ENCODE data around the gene OSGIN1.

OSGIN1 gene

DNA sequence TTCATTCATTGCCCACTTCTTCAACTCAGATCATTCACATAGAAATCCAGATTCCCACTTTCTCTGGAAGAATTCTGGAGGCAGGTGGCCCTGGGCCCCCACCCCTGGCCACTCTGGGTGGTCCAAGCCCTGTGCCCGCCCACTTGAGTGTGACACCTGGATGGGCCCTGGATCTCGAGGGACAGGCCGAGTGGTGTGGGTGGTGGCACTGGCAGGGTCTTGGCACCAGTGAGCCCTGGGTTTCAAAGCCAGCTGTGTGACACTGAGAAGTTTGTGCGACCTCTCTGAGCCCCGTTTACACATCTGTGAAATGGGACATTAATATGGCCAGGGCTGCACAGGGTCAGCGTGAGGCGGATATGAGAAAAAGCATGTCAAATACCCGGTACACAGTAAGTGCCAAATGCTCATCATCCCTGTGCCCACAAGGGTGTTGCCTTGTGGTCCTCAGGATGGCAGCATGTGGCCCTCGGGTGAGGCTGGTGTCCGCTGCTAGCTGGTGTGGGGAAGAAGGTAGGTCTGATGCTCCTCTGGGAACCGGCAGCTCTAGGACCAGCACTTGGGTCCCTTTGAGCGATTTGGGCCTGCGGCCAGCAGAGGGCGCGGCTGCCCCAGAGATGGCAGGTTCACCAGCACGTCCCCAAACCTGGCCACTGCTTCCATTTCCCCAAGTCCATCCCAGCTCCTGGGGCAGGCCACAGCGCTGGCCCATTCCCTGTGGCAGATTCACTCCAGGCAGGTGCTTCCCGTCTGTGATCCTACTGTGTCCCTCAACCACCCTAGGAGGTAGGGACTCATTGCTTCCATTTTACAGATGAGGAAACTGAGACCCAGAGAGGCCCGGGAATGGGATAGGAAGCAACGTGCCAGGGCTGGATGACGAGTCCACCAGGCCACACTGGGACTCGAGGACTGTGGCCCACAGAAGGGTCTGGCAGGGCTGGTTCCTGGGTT lies 3.6 kb downstream of the OSGIN1 start:
- peak; percentile 94 for DNase-seq (ENCODE audit: low read depth, low spot score)

DNA sequence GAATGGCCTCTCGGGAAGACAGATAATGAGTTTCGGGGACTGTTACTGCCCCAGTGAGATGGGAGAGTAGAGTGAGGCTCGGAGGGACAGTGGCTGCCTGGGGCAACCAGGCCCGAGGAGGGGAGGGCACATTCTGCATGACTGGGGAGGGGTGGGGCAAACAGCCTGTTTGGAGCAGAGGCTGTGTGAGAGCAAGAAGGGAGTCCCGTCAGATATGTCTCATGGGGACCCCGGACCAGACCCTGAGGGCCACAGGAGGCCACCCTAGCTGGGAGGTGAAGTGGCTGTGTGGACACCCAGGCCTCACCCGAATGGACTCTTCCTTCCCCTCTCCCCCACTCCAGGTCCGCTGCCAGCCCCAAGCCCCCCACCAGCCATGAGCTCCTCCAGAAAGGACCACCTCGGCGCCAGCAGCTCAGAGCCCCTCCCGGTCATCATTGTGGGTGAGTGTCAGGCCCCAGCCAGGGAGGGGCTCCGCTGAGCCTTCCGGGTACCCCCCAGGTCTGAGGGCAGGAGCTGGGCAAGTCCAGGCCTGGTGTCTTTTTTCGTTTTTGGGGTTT lies 4.3 kb downstream of the OSGIN1 start:
- no peak for DNase-seq (ENCODE audit: low read depth, low spot score)

DNA sequence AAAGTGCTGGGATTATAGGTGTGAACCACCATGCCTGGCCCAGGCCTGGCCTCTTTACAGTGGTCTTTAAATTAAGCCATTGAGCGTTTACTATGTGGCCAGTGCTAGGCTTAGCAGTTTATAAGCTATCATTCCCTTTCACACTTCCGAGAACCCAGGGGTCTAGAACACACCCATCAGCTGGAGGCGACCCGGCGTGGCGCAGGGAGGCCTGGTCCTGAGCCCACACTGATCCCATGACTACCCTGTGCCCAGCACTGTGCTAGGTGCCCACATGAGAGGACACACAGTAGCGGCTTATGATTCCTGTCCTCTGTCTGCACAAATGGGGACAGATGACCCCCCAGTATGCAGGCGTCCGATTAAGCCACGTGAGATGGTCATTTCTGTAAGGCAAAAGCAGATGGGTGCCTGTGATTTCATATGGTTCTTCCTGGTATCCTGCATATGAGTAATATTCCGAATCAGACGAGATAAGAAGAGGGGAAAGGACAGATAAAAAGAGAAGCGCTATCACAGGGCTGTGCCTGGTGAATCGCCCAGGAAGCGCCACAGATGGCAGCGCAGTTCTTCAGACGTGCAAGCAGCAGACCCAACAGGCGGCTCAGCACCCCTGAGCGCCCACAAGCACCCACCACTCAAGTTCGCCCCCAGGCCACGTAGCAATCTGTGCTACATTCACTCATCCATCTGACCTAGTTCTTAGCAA lies 5.3 kb downstream of the OSGIN1 start:
- DNase-seq (ENCODE audit: low read depth, low spot score): no peak

DNA sequence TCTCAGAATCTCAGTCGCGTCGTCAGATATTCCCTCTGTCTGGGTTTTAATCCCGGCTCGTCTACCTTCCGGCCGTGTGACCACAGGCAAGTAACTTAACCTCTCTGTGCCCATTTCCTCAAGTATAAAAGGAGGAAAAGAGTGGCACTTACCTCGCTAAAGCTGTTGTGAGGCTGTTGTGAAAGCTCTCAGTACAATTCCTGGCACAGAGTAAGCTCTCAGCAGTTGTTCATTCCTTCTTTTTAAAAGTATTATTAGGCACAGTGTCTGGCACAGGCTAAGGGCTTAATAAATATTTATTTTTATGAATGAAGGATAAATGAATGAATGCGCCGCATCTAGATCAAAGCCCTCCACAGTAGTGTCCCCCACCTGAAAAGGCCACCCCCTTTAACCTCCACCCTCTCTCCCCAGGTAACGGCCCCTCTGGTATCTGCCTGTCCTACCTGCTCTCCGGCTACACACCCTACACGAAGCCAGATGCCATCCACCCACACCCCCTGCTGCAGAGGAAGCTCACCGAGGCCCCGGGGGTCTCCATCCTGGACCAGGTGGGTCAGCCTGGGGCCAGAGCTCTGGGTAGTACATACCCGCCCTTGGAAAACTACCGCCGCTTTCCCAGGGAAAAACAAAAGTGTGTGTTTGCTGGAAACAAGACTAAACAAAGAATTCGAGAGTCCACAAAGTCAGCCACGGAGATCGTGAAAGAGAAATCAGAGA lies 6.0 kb downstream of the OSGIN1 start:
- DNase-seq (ENCODE audit: low read depth, low spot score): no peak

DNA sequence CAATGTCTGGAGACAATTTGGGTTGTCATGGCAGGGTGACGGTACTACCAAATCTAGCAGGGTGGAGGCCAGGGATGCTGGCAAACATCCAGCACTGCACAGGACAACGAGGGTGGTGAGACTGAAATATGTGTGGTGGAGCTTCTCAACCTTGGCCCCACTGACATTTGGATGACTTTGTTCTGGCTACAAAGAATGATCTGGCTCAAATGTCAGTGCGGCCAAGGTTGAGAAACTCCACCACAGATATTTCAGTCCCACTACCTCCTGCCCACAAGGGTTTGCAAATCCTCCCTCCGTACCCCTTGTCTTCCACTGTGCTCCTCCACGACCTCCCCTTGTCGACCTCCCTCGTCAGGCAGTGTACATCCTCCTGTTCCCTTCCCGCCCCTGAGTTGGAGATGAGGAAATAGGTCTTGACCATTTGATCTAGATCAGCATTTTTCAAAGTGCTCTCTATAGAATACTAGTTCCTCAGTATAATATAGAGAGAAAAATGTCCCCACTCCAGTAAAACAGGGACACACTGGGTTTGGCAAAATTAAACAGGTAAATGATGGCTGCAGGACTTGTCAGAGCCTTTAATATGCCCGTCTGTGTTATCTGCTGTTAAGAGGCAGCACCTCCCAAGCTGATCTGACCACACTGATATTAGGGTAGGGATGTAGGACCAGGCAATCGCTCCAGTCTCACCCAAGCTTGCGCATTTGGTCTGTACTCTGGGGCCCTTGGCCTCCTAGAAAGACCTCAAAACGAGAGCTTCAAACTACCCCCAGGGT lies 6.8 kb downstream of the OSGIN1 start:
- no peak for DNase-seq (ENCODE audit: low read depth, low spot score)

DNA sequence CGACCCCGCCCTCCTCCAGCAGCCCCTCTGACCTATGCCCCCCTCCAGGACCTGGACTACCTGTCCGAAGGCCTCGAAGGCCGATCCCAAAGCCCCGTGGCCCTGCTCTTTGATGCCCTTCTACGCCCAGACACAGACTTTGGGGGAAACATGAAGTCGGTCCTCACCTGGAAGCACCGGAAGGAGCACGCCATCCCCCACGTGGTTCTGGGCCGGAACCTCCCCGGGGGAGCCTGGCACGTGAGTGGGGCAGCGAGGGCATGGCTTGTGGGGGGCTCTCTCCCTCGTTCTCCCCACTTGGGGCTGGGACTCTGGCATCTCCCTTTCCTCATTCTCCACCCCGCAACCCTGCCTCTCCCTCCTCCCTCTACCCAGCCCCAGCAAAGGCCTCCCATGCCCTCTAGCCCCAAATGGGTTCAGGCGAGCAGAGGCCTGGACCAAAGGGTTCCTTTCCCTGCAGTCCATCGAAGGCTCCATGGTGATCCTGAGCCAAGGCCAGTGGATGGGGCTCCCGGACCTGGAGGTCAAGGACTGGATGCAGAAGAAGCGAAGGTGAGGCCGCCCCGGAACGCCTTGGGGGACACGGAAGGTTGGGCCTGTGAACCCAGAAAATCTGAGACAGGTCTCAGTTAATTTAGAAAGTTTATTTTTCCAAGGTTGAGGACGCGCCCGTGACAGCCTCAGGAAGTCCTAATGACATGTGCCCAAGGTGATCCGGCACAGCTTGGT lies 7.6 kb downstream of the OSGIN1 start:
- DNase-seq (ENCODE audit: low read depth, low spot score): no peak

DNA sequence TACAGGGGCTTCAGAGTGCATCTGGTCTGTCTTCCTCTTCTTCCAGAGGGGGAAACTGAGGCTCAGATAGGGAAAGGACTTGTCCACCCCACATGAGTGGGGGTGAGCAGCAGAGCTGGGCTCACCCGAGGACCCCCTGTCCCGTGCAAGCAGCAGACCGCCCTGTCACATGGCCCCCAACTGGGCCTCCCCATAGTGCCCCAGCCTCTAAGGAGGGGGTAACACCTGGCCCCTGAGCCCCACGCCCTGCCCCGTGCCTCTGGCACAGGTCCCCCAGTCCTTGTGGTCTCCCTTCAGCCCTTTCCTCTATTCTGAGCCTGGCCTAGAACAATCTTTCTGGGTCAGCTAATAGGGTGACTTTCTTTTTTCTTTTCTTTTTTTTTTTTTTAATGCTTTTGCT lies 8.6 kb downstream of the OSGIN1 start:
- DNase-seq (ENCODE audit: low read depth, low spot score): no peak

DNA sequence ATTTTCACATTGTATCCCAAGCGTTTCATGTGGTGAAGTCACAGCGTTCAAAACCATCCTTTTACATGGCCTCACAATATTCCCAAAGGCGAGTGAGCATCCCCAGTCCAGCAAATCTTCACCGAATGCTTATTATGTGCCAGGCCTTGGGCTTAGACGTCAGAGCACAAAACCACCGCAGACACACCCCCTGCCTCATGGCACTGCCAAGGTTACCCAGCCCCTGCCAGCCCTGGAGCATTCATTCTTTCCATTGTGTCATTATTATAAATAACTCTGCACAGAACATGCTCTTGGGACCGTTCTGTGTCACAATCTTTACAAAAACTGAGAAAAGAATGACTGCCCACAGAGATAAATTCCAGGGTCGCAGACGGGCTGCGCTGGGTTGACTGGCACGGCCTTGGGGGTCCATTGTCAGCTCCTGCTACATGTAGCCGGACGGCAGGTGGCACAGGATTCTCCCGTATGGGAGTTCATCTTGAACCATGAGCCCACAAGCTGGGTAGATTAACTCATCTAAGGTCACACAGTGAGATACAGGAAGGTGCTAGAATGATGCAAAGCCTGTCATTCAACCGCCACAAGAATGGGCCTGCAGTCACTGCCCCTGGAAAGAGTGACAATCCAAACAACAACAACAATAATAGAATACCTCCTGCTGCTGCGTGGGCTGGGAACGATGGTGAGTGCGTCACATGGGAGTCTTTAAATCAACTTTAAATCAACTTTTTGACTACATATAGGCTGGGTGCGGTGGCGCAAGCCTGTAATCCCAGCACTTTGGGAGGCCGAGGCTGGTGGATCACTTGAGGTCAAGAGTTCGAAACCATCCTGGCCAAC lies 10.5 kb downstream of the OSGIN1 start:
- no peak for DNase-seq (ENCODE audit: low read depth, low spot score)

DNA sequence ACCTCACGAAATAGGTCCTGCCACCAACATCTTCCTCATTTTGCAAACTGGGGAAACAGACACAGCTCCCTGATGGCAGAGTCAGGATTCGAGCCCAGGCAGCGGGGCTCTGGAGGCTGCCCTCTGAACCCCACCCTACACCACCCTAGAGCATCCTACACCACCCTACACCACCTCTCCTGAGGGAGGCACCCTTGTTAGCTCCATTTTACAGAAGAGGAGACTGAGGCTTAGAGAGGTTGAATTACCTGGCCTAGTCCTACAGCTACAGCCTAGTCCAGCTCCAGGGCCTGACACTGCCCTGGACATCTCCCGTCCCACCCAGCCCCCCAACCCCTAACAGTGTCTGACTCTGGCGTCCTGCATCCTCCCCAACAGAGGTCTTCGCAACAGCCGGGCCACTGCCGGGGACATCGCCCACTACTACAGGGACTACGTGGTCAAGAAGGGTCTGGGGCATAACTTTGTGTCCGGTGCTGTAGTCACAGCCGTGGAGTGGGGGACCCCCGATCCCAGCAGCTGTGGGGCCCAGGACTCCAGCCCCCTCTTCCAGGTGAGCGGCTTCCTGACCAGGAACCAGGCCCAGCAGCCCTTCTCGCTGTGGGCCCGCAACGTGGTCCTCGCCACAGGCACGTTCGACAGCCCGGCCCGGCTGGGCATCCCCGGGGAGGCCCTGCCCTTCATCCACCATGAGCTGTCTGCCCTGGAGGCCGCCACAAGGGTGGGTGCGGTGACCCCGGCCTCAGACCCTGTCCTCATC lies 11.8 kb downstream of the OSGIN1 start:
- no peak for DNase-seq (ENCODE audit: low read depth, low spot score)

DNA sequence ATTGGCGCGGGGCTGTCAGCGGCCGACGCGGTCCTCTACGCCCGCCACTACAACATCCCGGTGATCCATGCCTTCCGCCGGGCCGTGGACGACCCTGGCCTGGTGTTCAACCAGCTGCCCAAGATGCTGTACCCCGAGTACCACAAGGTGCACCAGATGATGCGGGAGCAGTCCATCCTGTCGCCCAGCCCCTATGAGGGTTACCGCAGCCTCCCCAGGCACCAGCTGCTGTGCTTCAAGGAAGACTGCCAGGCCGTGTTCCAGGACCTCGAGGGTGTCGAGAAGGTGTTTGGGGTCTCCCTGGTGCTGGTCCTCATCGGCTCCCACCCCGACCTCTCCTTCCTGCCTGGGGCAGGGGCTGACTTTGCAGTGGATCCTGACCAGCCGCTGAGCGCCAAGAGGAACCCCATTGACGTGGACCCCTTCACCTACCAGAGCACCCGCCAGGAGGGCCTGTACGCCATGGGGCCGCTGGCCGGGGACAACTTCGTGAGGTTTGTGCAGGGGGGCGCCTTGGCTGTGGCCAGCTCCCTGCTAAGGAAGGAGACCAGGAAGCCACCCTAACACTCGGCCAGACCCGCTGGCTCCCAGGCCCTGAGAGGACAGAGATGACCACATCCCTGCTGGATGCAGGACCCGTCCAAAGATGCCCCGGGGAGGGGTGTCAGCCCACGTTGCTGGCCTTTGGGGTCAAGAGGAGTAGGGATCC lies 12.6 kb downstream of the OSGIN1 start:
- DNase-seq (ENCODE audit: low read depth, low spot score): no peak

DNA sequence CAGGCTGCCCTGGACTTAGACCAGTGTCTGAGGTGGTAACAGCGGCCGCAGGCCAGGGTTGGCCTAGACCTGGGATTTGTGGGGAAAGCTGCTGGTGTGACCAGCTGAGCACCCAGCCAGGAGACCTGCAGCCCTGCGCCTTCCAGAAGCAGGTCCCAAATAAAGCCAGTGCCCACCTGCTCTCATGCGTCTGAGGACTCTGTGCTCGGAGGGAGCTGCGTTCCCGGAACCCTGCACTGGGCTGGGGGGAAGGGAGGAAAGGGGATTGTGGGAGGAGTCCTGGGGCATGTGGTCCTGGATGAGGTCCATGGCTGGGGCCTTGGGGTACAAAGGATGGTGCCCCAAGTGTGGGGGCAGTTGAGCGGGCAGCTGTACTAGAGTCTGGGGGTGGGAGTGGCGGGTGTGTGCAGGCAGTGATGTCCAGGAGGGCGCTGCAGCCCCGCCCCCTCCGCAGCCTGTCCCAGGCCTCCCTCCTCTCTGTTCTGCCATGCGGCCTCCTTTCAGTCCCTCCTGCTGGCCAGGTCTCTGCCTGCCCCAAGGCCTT lies 13.2 kb downstream of the OSGIN1 start:
- peak; percentile 40 for DNase-seq (ENCODE audit: low read depth, low spot score)

DNA sequence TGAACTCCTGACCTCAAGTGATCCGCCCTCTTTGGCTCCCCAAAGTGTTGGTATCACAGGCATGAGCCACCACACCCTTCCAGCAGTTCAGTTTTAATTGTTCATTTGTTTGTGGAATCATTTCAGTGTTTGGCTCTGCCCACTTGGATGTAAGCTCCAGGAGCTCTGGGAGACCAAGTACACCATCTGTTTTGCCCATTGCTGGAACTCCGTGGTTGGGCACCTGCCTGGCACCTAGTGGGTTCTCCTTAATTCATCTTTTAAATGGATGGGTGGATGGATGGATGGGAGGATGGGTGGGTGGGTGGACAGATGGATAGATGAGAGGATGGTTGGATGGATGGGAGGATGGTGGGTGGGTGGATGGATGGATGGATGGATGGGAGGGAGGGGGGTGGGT lies 14.1 kb downstream of the OSGIN1 start:
- DNase-seq (ENCODE audit: low read depth, low spot score): no peak

DNA sequence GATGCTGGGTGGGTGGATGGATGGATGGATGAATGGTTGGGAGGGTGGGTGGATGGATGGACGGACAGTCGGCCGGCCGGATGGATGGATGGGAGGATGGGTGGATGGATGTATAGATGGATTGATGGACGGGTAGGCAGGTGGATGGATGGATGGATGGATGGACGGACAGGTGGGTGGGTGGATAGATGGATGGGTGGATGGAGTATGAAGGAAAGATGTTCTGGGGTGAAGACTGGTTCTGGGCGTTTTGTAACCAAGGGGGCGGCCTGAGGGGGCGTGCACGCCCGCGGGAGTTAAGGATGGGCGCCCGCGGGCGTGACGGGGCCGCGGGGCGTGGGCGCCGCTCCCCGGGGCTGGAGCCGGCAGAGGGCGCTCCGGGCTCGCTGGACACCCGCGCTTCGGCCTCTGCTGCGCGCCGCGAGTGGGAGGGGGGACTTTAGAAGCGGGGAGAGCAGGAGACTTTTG lies 14.8 kb downstream of the OSGIN1 start, which contains the start of gene NECAB2:
Gene NECAB2 (plus strand): TSS at position 407 of the 468 bp plus-strand sequence. CDS start 405 bp downstream, outside the sequence.
- no peak for DNase-seq (ENCODE audit: low read depth, low spot score)

DNA sequence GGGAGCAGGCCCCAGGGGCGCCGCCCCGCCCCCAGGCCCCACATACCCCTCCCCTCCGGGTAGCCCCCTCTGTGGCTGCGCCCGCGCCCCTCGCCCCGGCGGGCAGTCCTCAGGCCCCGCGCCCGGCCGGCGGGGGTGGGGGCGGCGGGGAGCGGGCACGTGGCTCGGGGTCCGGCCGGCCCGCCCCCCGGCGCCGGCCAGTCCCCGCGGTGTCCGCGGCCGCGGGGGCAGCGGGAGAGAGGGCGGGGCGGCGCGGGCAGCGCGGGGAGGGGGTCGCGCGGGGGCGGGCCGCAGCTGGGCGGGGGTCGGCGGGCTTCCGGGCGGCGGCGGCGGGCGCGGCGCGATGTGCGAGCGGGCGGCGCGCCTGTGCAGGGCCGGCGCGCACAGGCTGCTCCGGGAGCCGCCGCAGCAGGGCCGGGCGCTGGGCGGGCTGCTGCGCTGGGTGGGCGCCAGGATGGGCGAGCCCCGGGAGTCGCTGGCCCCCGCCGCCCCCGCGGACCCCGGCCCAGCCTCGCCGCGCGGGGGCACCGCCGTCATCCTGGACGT lies 15.3 kb downstream of the OSGIN1 start:
- no peak for DNase-seq (ENCODE audit: low read depth, low spot score)

DNA sequence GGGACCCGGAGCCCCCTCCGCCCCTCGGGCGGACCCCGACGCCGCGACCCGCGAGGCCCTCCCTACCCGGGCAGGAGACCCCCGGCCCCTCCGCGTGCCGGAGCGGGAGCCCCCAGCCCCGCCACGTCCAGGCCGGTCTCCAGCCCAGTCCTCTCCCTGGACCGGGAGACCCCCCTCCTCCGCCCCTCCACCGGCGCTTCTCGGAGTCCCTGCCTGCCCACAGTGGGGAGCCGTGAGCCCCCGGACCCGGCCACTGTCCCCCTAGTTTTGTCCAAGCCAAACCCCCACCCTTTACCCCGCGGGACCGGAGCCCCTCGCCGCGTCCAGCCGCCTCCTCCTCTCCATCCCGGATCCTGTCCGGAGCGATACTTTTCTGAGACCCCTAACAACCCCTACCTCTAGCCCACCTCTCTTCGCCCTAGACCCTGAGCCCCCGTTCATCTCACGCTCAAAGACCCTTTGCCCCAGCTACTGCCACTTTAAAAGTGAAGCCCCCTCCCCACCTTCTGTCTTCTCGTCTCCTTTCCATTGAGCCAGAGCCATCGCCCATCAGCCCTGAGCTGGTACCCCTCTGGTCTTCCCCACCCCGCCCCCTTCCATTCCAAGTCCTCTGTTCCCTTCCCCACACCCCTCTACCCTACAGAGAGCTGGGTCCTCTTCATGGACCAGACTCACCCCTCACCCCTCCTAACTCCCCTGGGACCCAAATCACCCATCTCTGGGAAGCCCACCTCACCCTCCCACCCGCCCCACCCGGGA lies 16.0 kb downstream of the OSGIN1 start:
- no peak for DNase-seq (ENCODE audit: low read depth, low spot score)

DNA sequence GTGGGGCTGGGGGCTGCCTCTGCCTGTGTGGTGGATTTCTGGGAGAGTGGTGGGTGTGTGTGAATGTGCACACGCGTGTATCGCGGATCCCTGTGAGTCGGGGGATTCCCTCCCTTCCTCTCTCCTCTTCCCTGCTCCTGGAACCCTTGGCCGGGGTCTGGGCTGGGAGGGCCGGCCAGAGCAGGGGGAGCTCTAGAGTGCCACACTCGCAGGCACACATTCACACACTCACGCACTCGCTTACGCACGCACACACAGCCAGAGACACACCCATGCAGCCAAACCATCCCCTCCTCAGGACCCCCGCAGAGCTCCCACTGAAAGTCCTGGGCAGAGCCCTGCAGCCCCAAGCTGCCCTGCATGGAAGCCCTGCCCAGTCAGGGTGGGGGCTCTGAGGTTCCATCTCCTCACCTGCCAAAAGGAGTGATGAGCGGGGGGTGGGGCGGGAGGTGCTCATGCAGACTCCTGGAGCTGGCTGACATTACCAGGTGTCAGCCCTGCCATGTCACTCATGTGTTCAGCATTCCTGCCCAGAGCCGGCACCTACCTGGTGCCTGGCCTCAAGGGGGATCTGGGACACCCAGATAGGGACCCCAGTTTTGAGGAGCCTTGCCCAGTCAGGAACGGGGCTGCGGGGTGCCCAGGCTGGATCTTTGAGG lies 16.9 kb downstream of the OSGIN1 start:
- DNase-seq (ENCODE audit: low read depth, low spot score): no peak
